Cortex of kidney (tissue), 1 donor: ENCODE measurements around the gene H19.

Source experiments
- DNase-seq: peaks from one replicate; lab custom pipeline; 2025; lab: John Stamatoyannopoulos, UW

H19 gene

DNA sequence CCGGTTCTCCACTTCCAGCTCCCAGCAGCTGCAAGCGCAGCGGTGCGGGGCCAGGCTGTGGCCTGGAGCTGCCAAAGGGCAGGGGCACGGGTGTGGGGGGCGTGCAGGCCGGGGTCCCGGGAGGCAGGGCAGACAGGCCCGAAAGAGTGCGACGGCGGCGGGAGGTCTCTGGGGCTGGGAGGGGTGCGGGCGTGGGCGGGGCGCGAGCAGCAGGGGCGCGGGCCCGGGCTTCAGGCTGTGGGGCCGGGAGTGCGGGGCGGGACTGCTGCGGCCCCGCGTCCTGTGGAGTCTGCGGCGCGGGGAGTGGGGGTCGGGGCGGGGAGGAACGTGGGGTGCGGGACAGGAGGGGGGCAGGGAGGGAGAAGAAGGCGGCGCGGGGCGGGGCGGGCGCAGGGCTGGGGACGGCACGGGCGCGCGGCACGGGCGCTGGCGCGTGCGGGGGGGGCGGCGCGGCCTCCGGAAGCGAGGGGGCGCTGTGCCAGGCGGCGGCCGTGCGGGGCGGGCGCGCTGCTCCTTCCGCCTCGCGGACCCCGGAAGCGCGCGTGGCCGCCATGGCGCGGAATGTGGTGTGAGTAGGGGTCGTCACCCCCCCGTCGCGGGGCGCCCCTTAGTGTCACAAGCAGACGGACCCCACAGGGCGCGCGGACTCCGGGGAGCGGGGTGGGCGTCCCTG is 50.7 kb downstream of the H19 start, which contains the start of gene MRPL23:
Gene MRPL23 (plus strand): TSS at position 521 of the 673 bp plus-strand sequence. CDS start 31 bp downstream, at position 552.
- no peak for DNase-seq
